Renal cortical epithelial cell (primary cell): Measurements from ENCODE around the gene CGNL1. TPM values are rescaled to one million over a fixed set of nuclear protein-coding genes. Genes with fewer than 3 reads are reported as not detected.

Experiments used
- DNase-seq: peaks from one replicate; pipeline ENCODE4 v3.0.0-alpha.2; 2011; ENCODE audit warnings: low read depth
- total RNA-seq: library from RNA; depleted of rRNA; stranded (reverse); fragments of >200 nt; gene quantifications from 2 replicates; pipeline ENCODE4 v1.2.3, GENCODE V29; 2014

The CGNL1 gene
- total RNA-seq, 1 donor from 2014 or later, result 57.5 TPM

GRCh38 chr15:57522148-57522547 is 145.8 kb downstream of the CGNL1 start:
- peak; percentile 95 for DNase-seq

DNA sequence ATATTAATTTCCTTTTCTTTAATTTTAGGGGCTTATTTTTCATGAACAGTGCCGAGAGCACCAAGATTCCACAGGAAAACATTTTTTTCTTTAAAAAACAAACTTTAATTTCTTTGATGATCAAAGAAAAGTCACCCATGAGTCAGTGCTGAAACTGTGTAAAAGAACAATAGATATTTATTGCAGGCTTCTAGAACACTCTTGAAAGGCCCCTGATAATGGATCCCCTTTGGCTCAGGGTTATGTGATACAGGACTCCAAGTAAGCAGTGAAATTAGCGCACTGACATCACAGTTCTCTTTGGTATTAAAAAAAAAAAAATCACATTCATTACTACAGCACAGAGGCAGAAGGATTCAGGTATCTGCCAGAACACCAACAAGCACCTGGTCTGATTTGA is 149.3 kb downstream of the CGNL1 start:
- no peak for DNase-seq

- no peak for DNase-seq
Observed at GRCh38 chr15:57526076-57526475, 149.8 kb downstream of the CGNL1 start.

DNA sequence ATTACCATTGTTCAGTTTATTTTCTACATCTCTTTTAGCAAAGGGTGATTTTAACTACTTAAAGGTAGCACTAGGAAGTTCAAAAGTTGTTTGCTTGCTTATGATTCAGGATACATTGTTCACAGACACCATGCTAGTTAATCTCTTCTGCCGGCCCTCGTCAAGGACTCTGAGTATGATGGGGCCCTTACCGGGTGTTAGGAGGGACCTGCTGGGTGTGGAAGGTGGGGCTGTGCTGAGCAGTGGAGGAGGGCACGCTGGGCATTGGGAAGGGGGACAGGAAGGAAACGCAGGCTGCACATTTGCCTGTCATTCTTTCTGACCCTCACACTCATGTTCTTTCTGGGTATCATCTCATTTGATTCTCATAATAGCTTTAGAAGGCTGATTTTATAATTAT is 150.3 kb downstream of the CGNL1 start:
- DNase-seq, result no peak

DNA sequence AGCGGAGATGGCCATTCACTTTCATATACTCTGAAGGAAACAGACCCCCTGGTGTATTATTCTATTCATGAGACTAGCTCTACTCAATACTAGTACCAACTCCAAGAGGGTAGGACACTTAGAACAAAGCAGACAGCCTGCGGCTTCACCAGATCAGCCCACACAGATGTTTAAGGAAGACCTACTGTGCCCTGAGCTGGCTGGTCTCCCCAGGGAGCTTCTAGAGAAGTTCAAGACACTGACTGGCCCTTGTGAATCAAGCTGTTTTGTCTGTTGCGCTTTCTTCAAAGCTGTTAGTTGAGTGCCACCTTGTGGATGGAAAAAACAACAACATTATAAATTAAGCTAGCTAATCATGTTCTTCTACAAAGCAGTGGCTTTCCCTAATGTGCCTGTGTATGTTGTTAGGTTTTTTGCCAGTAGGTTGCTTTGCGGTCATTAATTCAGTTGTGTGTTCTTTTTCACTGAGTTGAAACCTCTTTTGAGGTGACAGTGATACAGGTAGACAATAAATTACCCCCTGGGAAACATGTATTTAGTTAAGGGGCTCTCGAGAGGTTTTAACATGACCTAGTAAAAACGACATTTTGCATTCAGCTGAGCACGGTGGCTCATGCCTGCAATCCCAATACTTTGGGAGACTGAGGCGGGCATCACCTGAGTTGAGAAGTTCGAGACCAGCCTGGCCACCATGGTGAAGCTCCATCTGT is 151.2 kb downstream of the CGNL1 start:
- DNase-seq, result peak; percentile 90

GRCh38 chr15:57528940-57529565 is 152.7 kb downstream of the CGNL1 start:
- DNase-seq, result no peak

GRCh38 chr15:57529748-57530147 is 153.4 kb downstream of the CGNL1 start:
- DNase-seq, result no peak

DNA sequence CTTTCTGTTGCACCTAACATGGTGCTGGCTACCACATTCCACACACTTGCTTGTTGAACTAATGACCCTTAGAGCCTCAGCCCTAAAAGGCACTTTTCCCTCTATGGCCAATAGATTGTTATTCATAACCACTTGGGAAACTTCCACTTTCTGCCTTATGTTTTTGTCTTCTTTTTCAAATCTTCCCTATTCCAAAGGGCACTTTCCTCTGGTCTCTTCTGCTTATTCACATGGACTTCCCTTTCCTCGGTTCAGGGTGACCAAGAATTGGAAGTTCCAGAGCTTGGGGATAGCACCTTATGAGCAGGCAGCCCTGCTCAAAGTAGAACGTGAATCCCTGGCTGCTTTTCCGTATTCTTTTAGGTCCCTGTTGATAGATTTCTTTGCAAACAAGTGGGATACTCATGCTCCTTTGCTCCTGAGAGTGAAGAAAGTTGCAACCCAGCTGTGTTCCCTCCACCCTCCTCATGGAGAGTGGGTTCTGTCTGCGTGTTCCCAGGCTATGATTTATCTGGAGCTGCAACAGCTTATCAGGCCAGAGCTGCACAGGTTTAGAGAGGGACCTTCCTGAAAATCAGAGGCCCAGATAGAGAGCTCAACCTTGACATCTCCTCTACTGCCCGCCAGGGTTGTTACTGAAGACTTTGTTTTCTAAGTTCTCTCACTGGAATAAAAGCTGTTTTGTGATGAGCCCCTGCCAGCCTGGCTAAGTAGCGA is 156.6 kb downstream of the CGNL1 start:
- DNase-seq, result no peak

- DNase-seq, result no peak
Observed at GRCh38 chr15:57533448-57533799, 157.1 kb downstream of the CGNL1 start.

DNA sequence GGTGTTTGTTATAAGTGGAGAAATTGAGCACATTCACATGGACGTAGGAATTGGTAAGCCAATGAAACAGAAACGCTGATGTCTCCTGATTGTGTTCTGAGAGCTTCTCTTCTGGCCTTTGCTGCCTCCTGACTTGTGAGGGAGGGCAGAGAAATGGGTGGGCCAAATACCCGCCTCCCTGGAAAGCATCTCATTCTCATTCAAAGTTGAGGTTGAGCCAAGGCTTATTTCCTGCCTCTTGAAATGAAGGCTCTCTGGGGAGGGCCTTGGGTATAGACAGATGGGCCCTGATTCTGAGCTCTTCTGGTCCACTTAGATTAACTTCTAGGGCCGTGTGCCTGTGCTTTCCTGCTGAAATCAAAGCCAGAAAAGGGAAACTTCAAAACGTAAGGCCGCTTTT is 158.0 kb downstream of the CGNL1 start:
- no peak for DNase-seq

GRCh38 chr15:57537072-57537471 is 160.8 kb downstream of the CGNL1 start:
- DNase-seq, result peak; percentile 85

GRCh38 chr15:57537488-57538264 is 161.4 kb downstream of the CGNL1 start:
- DNase-seq, result peak; percentile 76

GRCh38 chr15:57538265-57538529 is 161.9 kb downstream of the CGNL1 start:
- no peak for DNase-seq

GRCh38 chr15:57538821-57539220 is 162.5 kb downstream of the CGNL1 start:
- no peak for DNase-seq

GRCh38 chr15:57540211-57540610 is 163.9 kb downstream of the CGNL1 start:
- peak; percentile 60 for DNase-seq

GRCh38 chr15:57540736-57541135 is 164.4 kb downstream of the CGNL1 start:
- DNase-seq, result no peak

DNA sequence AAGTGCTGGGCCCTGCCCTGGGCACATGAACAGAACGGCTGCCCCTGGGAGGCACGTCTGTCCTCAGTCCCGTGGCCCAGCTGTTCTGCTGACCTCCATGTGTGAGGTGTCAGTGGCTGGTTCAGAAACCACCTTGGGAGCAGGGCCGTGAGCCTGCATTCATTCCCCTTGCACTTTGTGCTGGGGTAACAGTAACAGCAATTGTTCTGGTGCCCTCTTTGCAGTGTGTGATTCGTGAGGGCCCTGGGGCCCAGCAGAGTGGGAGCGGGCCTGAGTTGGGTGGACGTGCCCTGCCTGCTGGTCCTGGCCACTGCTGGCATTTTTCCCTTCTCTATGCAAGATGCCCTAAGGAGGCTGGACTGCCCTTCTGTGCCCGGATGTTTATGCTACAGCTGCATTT is 165.0 kb downstream of the CGNL1 start:
- peak; percentile 33 for DNase-seq

GRCh38 chr15:57541805-57542504 is 165.7 kb downstream of the CGNL1 start:
- peak; percentile 69 for DNase-seq

- no peak for DNase-seq
Observed at GRCh38 chr15:57542505-57542817, 166.2 kb downstream of the CGNL1 start.

- no peak for DNase-seq
Observed at GRCh38 chr15:57544848-57545480, 168.7 kb downstream of the CGNL1 start.

DNA sequence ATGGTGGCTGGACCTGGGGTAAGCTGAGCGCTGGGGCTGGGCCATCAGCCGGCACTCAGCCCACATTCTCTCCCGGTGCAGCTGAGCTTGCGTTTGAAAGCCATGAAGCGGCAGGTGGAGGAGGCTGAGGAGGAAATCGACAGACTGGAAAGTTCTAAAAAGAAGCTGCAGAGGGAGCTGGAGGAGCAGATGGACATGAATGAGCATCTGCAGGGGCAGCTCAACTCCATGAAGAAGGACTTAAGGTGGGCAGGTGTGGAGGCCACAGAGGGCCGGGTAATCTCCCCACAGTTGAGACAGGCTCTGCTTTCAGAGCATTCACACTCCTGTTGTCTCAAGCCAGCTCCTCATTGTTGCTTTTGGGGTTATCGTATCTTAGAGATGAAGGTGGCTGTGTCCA is 169.7 kb downstream of the CGNL1 start:
- no peak for DNase-seq
